ENCODE results near the gene SMNDC1.
"Not testable (repeated sequence)": the region's sequence is repeated elsewhere in the genome, so short reads cannot be mapped to it uniquely, and the experiment has no call there.

The SMNDC1 gene

DNA sequence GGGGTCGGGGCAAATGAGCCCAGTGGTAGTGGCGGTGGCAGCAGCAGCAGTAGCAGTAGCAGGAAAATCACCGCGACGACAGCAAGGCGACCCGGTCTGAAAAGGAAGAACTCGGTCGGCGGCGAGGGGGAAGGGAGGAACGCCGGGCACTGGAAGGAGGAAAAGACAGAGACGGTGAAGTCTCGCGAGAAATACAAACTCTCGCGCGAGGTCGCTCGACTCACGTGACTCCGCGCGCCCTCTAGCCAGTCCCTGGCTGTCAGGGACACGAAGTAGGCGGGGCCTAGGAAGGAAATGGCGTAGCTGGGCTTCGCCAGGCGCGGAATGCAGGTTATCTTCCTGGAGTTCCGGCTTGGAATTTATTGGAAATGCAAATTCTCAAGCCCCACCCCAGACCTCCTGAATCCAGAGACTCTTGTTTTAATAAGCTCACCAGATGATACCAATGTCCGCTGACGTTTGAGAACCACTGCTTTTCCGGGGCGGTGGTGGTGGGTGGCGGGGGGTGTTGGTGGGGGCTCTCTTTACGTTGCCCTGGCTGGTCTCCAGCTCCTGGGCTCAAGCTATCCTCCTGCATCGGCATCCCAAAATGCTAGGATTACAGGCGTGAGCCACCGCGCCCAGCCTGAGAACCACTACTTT, at the start of gene SMNDC1:
Gene SMNDC1 (minus strand): TSS at position 141 of the 642 bp plus-strand sequence. CDS start 1,333 bp downstream, outside the sequence.
- peak; percentile 97 for DNase-seq

DNA sequence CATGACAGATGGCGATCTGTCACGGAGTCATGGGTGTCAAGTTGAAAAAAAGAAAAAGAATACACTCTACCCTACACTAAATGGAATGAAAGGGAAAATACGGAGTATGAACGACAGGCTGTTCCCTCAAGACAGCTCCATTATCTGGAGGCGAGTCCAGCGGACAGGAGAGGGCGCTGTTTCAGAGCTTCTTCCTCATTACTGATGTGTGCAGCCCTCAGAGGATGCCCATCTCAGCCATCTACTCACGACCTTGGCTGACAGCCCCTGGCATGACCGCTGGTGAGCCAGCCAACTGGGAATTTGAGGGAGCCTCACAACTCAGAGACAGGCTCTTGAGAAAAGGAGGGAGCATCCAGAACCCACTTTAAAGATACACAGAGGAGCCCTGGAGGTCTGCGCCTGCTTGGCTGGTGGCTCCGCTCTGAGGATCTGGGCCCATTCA, 49.6 kb upstream of the SMNDC1 start:
- DNase-seq, result peak; percentile 91

DNA sequence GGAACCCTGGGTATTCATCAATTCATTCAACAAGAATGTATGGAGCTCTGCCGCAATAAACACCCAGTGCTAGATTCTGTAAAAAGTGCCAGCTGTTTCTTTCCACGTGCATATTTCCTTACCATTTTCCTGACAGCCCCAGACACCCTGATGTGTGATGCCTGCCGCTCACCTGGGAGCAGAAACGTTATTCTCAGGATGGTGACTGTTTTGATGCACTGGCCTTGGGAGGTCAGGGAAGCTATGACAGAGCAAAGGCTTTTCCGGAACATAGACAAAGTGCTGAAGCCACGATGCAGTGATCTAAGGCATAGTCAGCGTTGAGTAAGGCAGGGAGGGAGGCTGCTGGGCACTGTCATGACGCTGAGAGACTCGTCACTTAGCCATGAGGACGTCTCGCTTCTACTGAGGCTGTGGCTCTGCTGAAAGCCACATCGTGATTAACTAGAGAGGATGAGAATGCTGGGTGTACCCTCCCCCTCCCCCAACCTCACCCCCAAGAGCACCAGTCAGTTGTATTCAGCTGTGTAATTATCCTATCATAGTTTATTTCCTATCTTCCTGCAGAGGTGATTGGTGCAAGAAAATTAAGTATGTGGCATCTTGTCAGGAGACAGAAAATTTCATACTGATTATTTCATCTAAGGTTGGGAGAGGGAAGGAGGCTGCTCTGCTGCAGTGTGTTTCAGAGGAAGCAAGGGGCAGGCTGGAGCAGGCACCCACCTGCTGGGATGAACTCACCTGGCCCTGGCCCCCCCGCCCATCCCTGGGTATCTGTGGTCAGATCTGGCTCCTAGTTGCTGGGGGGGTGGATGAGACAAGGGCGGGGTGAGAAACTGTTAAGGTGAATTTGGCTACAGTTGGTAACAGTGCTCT, 48.8 kb upstream of the SMNDC1 start:
- DNase-seq, result peak; percentile 75

DNA sequence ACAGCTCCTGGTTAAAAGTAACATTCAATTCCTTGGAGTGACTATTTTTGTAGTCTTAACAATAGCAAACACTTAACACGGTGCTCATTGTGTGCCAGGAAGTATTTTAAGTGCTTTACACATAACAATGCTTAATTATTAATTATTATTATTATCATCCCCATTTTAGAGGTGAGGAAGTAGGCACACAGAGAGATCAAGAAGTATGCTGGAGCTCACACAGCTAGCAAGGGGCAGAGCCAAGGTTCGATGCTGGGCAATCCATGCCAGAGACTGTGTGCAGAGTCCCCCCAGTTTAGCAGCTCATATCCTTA, 48.2 kb upstream of the SMNDC1 start:
- DNase-seq, result no peak

DNA sequence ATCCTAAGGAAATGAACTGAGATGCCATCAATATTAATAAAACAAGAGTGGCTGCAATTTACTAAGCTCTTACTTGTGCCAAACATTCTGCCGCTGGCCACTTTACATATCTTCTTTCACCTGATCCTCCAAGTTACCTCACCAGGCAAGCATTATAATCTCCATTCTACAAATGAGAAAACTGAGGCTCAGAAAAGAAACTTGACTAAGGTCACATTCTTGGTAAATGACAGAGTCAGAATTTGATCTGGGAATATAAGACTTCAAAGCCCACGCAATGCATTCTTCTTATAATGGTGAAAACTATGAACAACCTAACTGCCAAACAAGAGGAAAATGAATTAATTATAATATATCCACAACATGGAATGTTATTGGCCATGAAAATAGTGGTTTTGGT, 46.1 kb upstream of the SMNDC1 start:
- DNase-seq, result no peak

DNA sequence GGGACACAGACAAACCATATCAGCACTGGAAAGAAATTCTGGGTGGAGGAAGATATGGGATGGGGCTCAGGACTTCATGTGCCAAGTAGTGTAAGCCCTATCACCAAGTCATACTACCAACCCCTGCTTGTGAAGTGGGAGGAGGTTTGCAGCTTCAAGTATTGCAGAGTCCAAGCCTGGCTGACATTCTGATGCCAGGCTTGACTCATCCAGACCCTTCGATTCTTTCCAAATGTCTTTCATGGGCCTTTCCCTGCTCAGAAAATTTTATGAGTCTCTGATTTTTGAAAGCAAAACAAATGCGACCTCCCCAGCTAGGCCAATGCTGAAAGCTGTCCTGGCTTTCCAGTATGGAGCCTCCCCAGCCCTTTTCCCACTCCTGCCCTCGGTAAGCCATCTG, 45.1 kb upstream of the SMNDC1 start:
- DNase-seq, result no peak

DNA sequence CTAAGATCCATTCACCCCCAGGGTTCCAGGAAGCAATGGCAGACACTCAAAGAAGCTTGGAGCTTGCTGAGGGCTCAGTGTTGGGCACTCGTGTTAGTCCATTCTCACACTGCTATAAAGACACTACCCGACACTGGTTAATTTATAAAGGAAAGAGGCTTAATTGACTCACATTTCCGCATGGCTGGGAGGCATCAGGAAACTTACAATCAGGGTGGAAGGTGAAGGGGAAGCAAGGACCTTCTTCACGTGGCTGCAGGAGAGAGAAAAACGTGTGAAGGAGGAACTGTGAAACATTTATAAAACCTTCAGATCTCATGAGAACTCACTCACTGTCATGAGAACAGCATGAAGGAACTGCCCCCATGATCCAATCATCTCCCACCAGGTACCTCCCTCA, 44.7 kb upstream of the SMNDC1 start:
- DNase-seq, result no peak

DNA sequence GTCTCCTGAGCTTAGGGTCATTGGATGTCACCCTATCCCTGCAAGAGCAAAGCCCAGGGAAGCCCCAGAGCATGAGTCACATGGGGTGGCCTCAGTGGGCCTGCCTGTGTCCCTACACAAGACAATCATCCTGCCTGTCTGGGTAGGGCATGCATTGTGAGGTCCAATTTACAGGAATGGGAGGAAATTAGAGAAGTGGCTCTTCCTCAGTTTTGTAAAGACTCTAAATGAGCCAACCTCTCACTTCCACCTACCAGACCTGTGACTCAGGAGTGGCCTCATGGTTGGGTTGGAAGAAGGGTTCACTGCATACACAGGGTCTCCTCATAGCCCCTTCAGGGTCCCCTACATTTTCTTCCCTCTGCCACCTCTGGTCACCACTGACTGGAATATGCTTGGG, 43.6 kb upstream of the SMNDC1 start:
- no peak for DNase-seq

GRCh38 chr10:110346914-110347313, 42.2 kb upstream of the SMNDC1 start:
- DNase-seq, result no peak

DNA sequence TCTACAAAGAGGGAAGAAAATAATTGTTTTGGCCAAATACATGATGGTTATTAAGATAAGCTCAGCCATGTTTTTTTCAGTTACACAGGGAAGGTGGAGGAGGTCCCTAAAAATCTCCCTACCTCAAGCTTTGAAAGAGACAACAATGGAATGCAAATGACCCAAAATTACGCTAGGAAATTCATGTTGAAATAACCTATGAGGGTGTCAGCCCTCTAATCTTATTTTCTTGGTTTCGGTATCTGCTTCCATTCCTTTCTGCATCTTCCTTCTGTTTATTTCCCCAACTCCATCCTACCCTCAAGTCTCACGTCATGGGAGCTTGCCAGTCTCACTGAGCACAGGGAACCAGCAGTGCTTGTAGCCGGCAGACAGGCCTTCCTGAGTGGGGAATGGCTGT, 40.6 kb upstream of the SMNDC1 start:
- DNase-seq, result no peak

GRCh38 chr10:110344622-110345021, 39.9 kb upstream of the SMNDC1 start:
- no peak for DNase-seq

DNA sequence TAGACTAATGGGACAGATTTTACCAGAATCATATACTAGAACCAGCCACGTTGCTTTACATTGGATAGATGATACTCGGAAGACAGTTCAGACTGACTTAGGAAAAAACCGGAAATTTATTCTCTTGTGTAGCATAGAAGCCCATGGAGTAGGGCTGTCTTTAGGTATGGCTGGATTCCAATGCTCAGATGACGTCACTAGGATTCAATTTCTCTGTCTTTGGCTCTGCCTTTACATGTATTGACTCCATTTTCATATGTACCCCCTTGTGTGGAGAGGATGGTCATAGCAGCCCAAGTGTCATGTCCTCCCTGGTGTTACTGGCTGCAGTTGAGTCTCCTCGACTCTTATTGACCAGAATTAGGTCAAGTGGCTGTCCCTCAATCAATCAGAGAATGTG, 39.2 kb upstream of the SMNDC1 start:
- no peak for DNase-seq

GRCh38 chr10:110340816-110341215, 36.1 kb upstream of the SMNDC1 start:
- no peak for DNase-seq

DNA sequence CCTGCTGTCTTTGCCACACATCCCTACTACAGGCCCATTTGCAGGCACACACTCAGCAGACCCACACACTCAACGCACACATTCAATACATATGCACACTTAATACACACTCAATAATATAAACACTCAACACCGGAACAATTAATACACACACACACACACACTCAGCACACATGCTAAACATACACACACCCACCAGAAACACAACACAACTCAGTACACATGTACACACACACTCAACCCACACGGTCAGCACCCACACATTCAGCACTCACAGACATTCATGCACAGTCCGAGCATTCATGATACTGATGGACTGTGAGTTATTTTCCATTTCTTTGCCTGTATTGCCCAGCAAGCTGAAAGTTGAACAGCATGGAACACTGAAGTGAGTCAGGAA, 35.4 kb upstream of the SMNDC1 start:
- DNase-seq, result no peak

DNA sequence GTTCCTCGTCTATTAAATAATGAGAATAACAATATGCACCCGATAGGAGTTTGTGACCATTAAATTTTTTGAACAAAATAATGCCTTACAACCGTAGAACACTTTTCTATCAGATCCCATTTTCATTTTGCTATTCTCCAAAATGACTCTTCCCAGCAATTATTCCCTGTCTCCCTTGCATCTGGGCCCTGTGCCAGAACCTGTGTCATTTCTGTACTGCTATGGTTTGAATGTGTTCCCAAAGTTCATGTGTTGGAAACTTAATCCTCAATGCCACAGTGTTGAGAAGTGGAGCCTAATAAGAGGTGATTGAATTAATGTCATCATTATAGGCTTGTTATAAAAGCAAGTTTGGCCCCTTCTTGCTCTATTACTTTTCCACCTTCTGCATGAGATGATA, 33.2 kb upstream of the SMNDC1 start:
- no peak for DNase-seq

DNA sequence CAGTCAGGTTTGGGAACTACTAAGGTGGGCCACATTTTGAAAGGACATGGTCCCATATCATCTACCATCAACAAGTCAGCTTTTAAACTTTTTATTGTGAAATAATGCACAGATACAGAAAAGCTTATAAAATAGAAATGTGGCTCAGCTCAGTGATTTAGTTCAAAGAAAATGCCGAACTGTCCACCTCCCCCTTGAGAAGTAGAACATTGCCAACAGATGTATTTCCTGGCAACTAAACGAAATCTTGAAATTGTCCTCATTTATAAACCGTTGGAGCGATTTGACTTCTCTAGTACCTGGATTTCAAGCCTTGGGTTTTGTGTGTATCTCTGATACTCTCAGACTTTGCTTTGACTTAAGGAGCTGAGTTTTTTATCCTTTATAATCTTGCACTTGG, 32.7 kb upstream of the SMNDC1 start:
- DNase-seq, result no peak

GRCh38 chr10:110336111-110336721, 31.5 kb upstream of the SMNDC1 start:
- no peak for DNase-seq

DNA sequence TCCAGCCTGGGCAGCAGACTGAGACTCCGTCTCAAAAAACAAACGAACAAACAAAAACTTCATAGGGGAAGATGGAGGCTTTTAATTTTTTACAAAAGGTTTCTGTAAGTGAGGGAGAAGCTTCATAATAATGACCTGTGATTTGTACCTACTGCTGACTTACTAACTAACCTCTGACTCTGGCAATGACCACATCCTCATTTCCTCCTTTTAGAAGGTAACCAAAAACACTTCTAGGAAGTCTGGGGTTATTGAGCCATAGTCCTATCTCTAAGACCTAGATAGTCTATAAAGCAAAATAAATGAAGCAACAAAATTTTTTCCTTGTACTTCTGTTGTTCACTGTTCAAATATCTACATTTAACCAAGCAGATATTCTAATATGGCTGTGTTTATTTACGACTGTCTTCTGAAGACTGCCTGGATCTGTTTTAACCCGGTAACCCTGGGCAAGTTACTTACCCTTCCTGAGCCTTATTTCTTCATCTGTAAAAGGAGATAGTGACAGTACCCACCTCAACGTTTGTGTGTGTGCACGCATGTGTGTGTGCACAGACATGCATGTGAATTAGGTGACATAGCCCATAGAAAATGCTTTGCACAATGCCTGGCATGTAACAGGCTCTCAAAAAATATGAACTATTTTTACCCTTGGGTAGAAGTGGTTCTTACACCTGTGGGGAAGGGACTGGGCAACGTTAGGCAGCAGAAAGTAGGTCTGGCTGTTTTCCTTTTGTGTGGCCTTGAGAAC, 30.8 kb upstream of the SMNDC1 start:
- no peak for DNase-seq

GRCh38 chr10:110334061-110334656, 29.4 kb upstream of the SMNDC1 start:
- no peak for DNase-seq

GRCh38 chr10:110331226-110331795, 26.6 kb upstream of the SMNDC1 start:
- not testable (repeated sequence) for DNase-seq

- no peak for DNase-seq
Observed at GRCh38 chr10:110330675-110331074, 26.0 kb upstream of the SMNDC1 start.

DNA sequence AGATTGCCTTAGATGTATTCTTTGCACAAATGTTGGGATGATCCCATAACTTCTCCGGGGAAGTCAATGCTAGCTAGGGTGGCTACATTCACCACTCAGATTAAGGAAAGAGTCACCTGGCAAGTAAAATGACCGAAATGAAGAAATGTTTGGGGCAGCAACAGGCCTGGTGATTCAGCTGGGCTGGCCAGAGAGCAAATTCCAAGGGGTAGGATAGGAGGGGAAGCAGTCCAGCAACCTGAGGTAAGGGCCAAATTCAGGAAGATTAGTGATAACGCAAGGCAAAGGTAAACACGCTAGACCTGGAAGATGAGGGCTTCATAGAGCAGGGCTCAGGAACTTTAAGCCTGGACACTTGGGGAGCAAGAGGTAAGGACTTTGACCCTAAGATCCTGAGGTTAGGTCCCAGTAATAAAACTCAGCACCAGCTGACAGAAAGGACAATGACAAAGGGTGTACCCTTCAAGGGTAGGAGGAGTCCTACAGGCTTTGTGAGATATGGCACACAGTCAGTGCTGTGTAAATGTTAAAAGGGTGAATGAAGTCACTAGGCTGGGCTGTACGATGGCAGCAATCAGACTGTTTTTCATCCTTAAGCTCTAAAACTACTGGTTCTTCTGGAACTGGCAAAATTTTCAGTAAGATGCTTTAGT, 22.7 kb upstream of the SMNDC1 start:
- DNase-seq, result no peak

Measured in stimulated activated CD4-positive, alpha-beta T cell treated with anti-CD3 and anti-CD28 coated beads, Interleukin-15, amount 100 ng/mL, for 24 hours (primary cell).